K562 (cell line): ENCODE measurements around the gene CCDC61. TPM values are rescaled to one million over a fixed set of nuclear protein-coding genes. Genes with fewer than 3 reads are reported as not detected.

Experiments used
- ATAC-seq: fragments of 200-7000 bp; cut with Tn5 transposase; 3 replicates; pipeline ENCODE4 v1.9.1; 2020; ENCODE audit warnings: moderate library complexity
- BruUV-seq: library from RNA; stranded (reverse); fragments of 400-500 nt; replicated peaks from 2 replicates; lab custom pipeline; 2021; lab: Mats Ljungman, UMichigan
- CTCF ChIA-PET: fragments of 300-600 bp; formaldehyde crosslinking; extraction: SDS; loops from one replicate; lab custom pipeline; 2021; ENCODE audit warnings: low intra/inter-chr PET ratio; lab: Yijun Ruan, JAX
- POLR2A ChIA-PET: fragments of 300-600, 350-650 bp; sonication (Branson Sonifier 250); formaldehyde crosslinking; extraction: SDS; loops from one replicate; lab custom pipeline; 2021; ENCODE audit warnings: antibody characterized with exemption, inconsistent platforms; lab: Yijun Ruan, JAX
- DNase-seq, 4 experiments: peaks; one replicate each; pipeline versions ENCODE4 v3.0.0 to v3.0.0-alpha.2; 2011 to 2018; ENCODE audit warnings: low spot score in 3 of 4, mixed read lengths in 3 of 4; ENCODE audit errors: extremely low read depth in 1 of 4
- FAIRE-seq: peaks from 2 replicates; lab custom pipeline; 2011; peaks lifted over from hg19 to GRCh38; lab: Jason Lieb, UNC
- H2AFZ ChIP-seq: 2 replicates; pipeline ENCODE4 v1.6.0; 2011; ENCODE audit warnings: low read depth, low read length, control low read depth, inconsistent platforms
- H3K27ac ChIP-seq: fragments of 200-600 bp; 3 replicates; pipeline ENCODE4 v1.8.0; 2011; ENCODE audit warnings: low read depth, mild to moderate bottlenecking, control low read depth, inconsistent platforms, low read length, moderate library complexity, mixed read lengths; ENCODE audit errors: extremely low read depth
- H3K27me3 ChIP-seq, 2 experiments: fragments of 300-600 bp in 1 of 2; 2 replicates in 1 of 2; 3 replicates in 1 of 2; pipeline versions ENCODE4 v1.6.0 to v1.8.0; 2011; ENCODE audit warnings: inconsistent platforms in 2 of 2, low read length in 2 of 2, mild to moderate bottlenecking in 1 of 2, mixed read lengths in 1 of 2, moderate library complexity in 1 of 2; ENCODE audit not compliant: control insufficient read depth in 2 of 2, insufficient read depth in 2 of 2
- H3K36me3 ChIP-seq: fragments of 300-600 bp; 3 replicates; pipeline ENCODE4 v1.8.0; 2011; ENCODE audit warnings: mild to moderate bottlenecking, low read length, inconsistent platforms; ENCODE audit not compliant: control insufficient read depth, insufficient read depth
- H3K4me1 ChIP-seq, 2 experiments: fragments of 200-600 bp in 1 of 2; replicated peaks in 1 of 2; 2 replicates in 1 of 2; 3 replicates in 1 of 2; pipeline versions ENCODE4 v1.5.1 to v1.8.0; 2011; ENCODE audit warnings: inconsistent platforms in 2 of 2, low read length in 2 of 2, mild to moderate bottlenecking in 1 of 2, mixed read lengths in 1 of 2, moderate library complexity in 1 of 2; ENCODE audit not compliant: control insufficient read depth in 2 of 2, insufficient read depth in 2 of 2
- H3K4me2 ChIP-seq: 2 replicates; pipeline ENCODE4 v1.6.1; 2011; ENCODE audit warnings: low read length, control low read depth, inconsistent platforms, mixed read lengths; ENCODE audit not compliant: insufficient read depth
- H3K4me3 ChIP-seq: fragments of 200-600 bp; sonication (generic), shearing (Covaris generic); 2 replicates; pipeline ENCODE4 v1.5.1; 2016; ENCODE audit warnings: control low read depth, inconsistent platforms
- H3K79me2 ChIP-seq: fragments of 200-600 bp; 3 replicates; pipeline ENCODE4 v1.8.0; 2011; ENCODE audit warnings: low read length, inconsistent platforms; ENCODE audit not compliant: control insufficient read depth, insufficient read depth
- H3K9ac ChIP-seq, 2 experiments: 2 replicates each; pipeline versions ENCODE4 v1.6.0 to v1.6.1; 2011; ENCODE audit warnings: low read depth in 2 of 2, low read length in 2 of 2, control low read depth in 1 of 2, inconsistent platforms in 1 of 2, mild to moderate bottlenecking in 1 of 2, mixed read lengths in 1 of 2; ENCODE audit not compliant: insufficient read depth in 1 of 2
- H3K9me1 ChIP-seq: one replicate; pipeline ENCODE4 v1.6.0; 2011; ENCODE audit warnings: inconsistent platforms, mild to moderate bottlenecking, low read length, moderate library complexity; ENCODE audit not compliant: control insufficient read depth, insufficient read depth
- H3K9me3 ChIP-seq: replicated peaks from 2 replicates; pipeline ENCODE4 v1.5.1; 2011; ENCODE audit warnings: low read depth, low read length, inconsistent platforms; ENCODE audit not compliant: control insufficient read depth, insufficient read depth
- H4K20me1 ChIP-seq: replicated peaks from 2 replicates; pipeline ENCODE4 v1.6.1; 2011; ENCODE audit warnings: low read length, inconsistent platforms, mixed read lengths; ENCODE audit not compliant: control insufficient read depth, insufficient read depth
- ETV6 ChIP-seq, 3 experiments: fragments of 150-350 bp in 1 of 3; sonication (generic) in 1 of 3; formaldehyde crosslinking in 1 of 3; IDR thresholded peaks; 2 replicates each; pipeline versions ENCODE4 v1.6.1 to v1.8.0; 2014 to 2022; ENCODE audit warnings: borderline replicate concordance in 2 of 3, low read depth in 2 of 3, antibody characterized with exemption in 1 of 3, low read length in 1 of 3, mild to moderate bottlenecking in 1 of 3, missing genetic modification reagents in 1 of 3
- LARP7 ChIP-seq: fragments of 450-650 bp; IDR thresholded peaks from 2 replicates; pipeline ENCODE4 v1.6.1; 2016
- MEIS2 ChIP-seq: fragments of 450-650 bp; IDR thresholded peaks from 2 replicates; pipeline ENCODE4 v1.6.1; 2014; ENCODE audit warnings: mild to moderate bottlenecking; ENCODE audit not compliant: partially characterized antibody
- MTA2 ChIP-seq: fragments of 450-650 bp; IDR thresholded peaks from 2 replicates; pipeline ENCODE4 v1.6.1; 2016; ENCODE audit warnings: low read depth
- RNF2 ChIP-seq: sonication (generic); IDR thresholded peaks from 2 replicates; pipeline ENCODE4 v1.6.1; 2016
- TFAP4 ChIP-seq: sonication (generic); formaldehyde crosslinking; IDR thresholded peaks from 2 replicates; pipeline ENCODE4 v1.8.0; 2022; ENCODE audit warnings: missing genetic modification reagents, mild to moderate bottlenecking, moderate library complexity, borderline replicate concordance
- TOE1 ChIP-seq, 2 experiments: fragments of 450-650 bp in 1 of 2; sonication (generic) in 1 of 2; formaldehyde crosslinking in 1 of 2; IDR thresholded peaks; 2 replicates each; pipeline versions ENCODE4 v1.7.1 to v1.8.0; 2016 to 2022; ENCODE audit warnings: borderline replicate concordance in 2 of 2, mild to moderate bottlenecking in 2 of 2, antibody characterized with exemption in 1 of 2, inconsistent platforms in 1 of 2, low read depth in 1 of 2, missing genetic modification reagents in 1 of 2, moderate library complexity in 1 of 2
- ZBTB5 ChIP-seq: fragments of 450-650 bp; IDR thresholded peaks from 2 replicates; pipeline ENCODE4 v1.6.1; 2017; ENCODE audit warnings: antibody characterized with exemption
- WGBS: fragments of 100-300 bp; shearing (Covaris generic); methylation state at CpG from one replicate; pipeline ENCODE4 v1.1.6; 2016; ENCODE audit warnings: low coverage, mixed read lengths; ENCODE audit not compliant: insufficient coverage; ENCODE audit errors: missing lambda C conversion rate; 5-methylcytosine and 5-hydroxymethylcytosine counted together
- in situ Hi-C: fragments of 300-500 bp; cut with MboI; formaldehyde crosslinking; loops from 4 replicates; pipeline ENCODE4 v1.15.0; 2018; ENCODE audit warnings: inconsistent platforms, mixed read lengths
- intact Hi-C: fragments of 100-400 bp; cut with micrococcal nuclease; formaldehyde crosslinking; loops from 2 replicates; pipeline ENCODE4 v1.14.2; 2022
- polyA plus RNA-seq, 8 experiments: library from polyadenylated mRNA; depleted of rRNA in 4 of 8; stranded (reverse) in 5 of 8; unstranded in 3 of 8; fragments of >200 nt; fragmentation: Nextera tagmentation in 2 of 8; fragmentation: Illumina TruSeq in 1 of 8; extraction: Ambion mirVana in 2 of 8; extraction: Trizol in 1 of 8; gene quantifications; 2 replicates each; pipeline versions ENCODE4 v1.2.1 to v1.2.3, GENCODE V29; 2011 to 2014; ENCODE audit warnings: inconsistent platforms in 1 of 8, missing spikeins in 1 of 8
- total RNA-seq, 7 experiments: library from RNA; depleted of rRNA in 6 of 7; stranded (reverse); fragments of >200 nt in 6 of 7; fragmentation: Illumina TruSeq in 2 of 7; extraction: Trizol in 2 of 7; gene quantifications; 2 replicates each; pipeline versions ENCODE4 v1.2.1 to v1.2.3, GENCODE V29; 2011 to 2021; ENCODE audit warnings: low replicate concordance in 1 of 7
- TF ChIP-seq, protein P1 (sequence below): fragments of 450-650 bp; IDR thresholded peaks from 2 replicates; pipeline ENCODE4 v1.6.1; 2016; ENCODE audit warnings: mild to moderate bottlenecking
- TF ChIP-seq, protein P2 (sequence below): sonication (generic); formaldehyde crosslinking; IDR thresholded peaks from 2 replicates; pipeline ENCODE4 v1.8.1; 2022; ENCODE audit warnings: missing genetic modification reagents

Gene CCDC61
- total and polyA plus RNA-seq, 9 of the 15 experiments (the other 6 are each of a cell fraction or from before 2014, with no cell fraction given) = 0.07 to 27.0 (median 10.3) TPM

DNA sequence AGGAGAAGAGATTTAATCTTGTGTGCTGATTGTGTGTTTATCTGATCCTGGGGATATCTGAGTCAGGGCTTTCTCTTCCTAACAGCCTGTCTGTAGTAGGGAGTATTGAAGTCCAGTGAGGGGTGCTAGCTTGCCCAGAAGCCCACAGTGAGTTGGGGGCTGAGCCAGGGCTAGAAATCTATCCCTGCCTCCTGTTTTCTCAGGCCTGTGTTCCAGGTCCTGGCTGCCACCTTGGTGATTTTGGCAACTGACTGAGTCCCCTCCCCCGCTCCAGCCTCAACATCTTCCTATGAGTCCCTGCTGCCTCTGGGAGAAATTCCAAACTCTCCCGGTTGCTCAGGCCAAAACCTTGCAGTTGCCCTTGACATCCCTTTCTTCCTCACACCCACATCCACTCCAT is 13.9 kb upstream of the CCDC61 start:
- Histone ChIP-seq H2AFZ (no peak overlapping the region), H3K9ac (no peak overlapping the region), H3K9me3 (no peaks in the 10 kb centered on the region), H3K36me3 (no peaks in the 10 kb centered on the region), H3K79me2 (no peaks in the 10 kb centered on the region), H3K27me3 (peaks cover 24 to 31% of the 10 kb centered on the region in 2 experiments), H3K27ac (no peak overlapping the region)
- in situ Hi-C loops (no loop called here), intact Hi-C loops (no loop called here)
- FAIRE-seq = no peak
- BruUV-seq = no TSS peak
- no peak for DNase-seq
- CTCF ChIA-PET = no interaction called here
- no peak for TF ChIP-seq ETV6 (IDR thresholded peaks at IDR 0.05; ENCODE audit: borderline replicate concordance in 1 of 2, low read depth in 2 of 2, low read length in 1 of 2)
- TF ChIP-seq ETV6 (CRISPR knock-in tag; IDR thresholded peaks at IDR 0.05; ENCODE audit: borderline replicate concordance) = no peak
- no peak for TF ChIP-seq TOE1 (IDR thresholded peaks at IDR 0.05; ENCODE audit: borderline replicate concordance)
- TF ChIP-seq TOE1 (CRISPR knock-in tag; IDR thresholded peaks at IDR 0.05; ENCODE audit: borderline replicate concordance, low read depth) = no peak
- TF ChIP-seq LARP7 = no peak
- TF ChIP-seq TFAP4 (CRISPR knock-in tag) = no peak
- TF ChIP-seq RNF2 = no peak
- TF ChIP-seq MTA2 = no peak
- TF ChIP-seq MEIS2 = no peak
- TF ChIP-seq ZBTB5 = no peak
- TF ChIP-seq, protein P1, sequence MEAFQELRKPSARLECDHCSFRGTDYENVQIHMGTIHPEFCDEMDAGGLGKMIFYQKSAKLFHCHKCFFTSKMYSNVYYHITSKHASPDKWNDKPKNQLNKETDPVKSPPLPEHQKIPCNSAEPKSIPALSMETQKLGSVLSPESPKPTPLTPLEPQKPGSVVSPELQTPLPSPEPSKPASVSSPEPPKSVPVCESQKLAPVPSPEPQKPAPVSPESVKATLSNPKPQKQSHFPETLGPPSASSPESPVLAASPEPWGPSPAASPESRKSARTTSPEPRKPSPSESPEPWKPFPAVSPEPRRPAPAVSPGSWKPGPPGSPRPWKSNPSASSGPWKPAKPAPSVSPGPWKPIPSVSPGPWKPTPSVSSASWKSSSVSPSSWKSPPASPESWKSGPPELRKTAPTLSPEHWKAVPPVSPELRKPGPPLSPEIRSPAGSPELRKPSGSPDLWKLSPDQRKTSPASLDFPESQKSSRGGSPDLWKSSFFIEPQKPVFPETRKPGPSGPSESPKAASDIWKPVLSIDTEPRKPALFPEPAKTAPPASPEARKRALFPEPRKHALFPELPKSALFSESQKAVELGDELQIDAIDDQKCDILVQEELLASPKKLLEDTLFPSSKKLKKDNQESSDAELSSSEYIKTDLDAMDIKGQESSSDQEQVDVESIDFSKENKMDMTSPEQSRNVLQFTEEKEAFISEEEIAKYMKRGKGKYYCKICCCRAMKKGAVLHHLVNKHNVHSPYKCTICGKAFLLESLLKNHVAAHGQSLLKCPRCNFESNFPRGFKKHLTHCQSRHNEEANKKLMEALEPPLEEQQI = no peak
- TF ChIP-seq, protein P2, sequence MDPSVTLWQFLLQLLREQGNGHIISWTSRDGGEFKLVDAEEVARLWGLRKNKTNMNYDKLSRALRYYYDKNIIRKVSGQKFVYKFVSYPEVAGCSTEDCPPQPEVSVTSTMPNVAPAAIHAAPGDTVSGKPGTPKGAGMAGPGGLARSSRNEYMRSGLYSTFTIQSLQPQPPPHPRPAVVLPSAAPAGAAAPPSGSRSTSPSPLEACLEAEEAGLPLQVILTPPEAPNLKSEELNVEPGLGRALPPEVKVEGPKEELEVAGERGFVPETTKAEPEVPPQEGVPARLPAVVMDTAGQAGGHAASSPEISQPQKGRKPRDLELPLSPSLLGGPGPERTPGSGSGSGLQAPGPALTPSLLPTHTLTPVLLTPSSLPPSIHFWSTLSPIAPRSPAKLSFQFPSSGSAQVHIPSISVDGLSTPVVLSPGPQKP (CRISPR knock-in tag) = no peak
- TF ChIP-seq, all 486 proteins: peak for 0
- H3K4me1 ChIP-seq = 0 out of 5 replicates have a peak, but pooled peaks cover 0 to 2% of the 10 kb centered on the region in 2 experiments
- no peak overlapping the region for H3K4me2 ChIP-seq
- H4K20me1 ChIP-seq = no peaks in the 10 kb centered on the region
- no peak overlapping the region for H3K4me3 ChIP-seq
- no peaks in the 10 kb centered on the region for H3K9me1 ChIP-seq
- 11% methylated on average over 2 of the region's 2 CpGs for WGBS
- ATAC-seq = no peak
- POLR2A ChIA-PET = interaction anchor here (1.1 kb wide), 1 partner anchor 14 kb away, joined by 8 read pairs; the partner anchor contains the start of gene CCDC61
